Measurements from ENCODE around the gene BMP7. TPM values are rescaled to one million over a fixed set of nuclear protein-coding genes. Genes with fewer than 3 reads are reported as not detected.
"Not testable (repeated sequence)": the region's sequence is repeated elsewhere in the genome, so short reads cannot be mapped to it uniquely, and the experiment has no call there.

BMP7 gene
- total RNA-seq, 1 donor: not detected

GRCh38 chr20:57239324-57239723 is 27.1 kb downstream of the BMP7 start:
- not testable (repeated sequence) for H3K27me3 ChIP-seq (ENCODE audit: insufficient read depth, low read length); H3K4me1 ChIP-seq (ENCODE audit: insufficient read depth, low read length); H2AFZ ChIP-seq (ENCODE audit: low read length)

GRCh38 chr20:57238089-57238488 is 28.4 kb downstream of the BMP7 start:
- Histone ChIP-seq H3K4me2 (ENCODE audit: insufficient read depth, low read length) (no peak overlapping the region), H3K79me2 (ENCODE audit: insufficient read depth, low read length) (no peaks in the 10 kb centered on the region), H3K9me3 (ENCODE audit: low read depth, low read length) (no peaks in the 10 kb centered on the region), H3K4me1 (ENCODE audit: insufficient read depth, low read length) (no peaks in the 10 kb centered on the region), H4K20me1 (ENCODE audit: insufficient read depth, low read length) (no peaks in the 10 kb centered on the region), H3K27me3 (ENCODE audit: insufficient read depth, low read length) (no peaks in the 10 kb centered on the region), H3K36me3 (ENCODE audit: insufficient read depth, low read length) (no peaks in the 10 kb centered on the region), H3K27ac (ENCODE audit: low read depth, low read length) (no peak overlapping the region), H2AFZ (ENCODE audit: low read length) (no peak overlapping the region), H3K4me3 (ENCODE audit: insufficient read depth, low read length) (no peak overlapping the region)
- no peak for DNase-seq (ENCODE audit: insufficient read length, low spot score, missing footprints)
- no peak for TF ChIP-seq CTCF (IDR thresholded peaks at IDR 0.05; ENCODE audit: extremely low read depth, low read depth, low read length)

More at GRCh38 chr20:57239324-57239723, 27.1 kb downstream of the BMP7 start:
- H3K4me3 ChIP-seq (ENCODE audit: insufficient read depth, low read length); H3K79me2 ChIP-seq (ENCODE audit: insufficient read depth, low read length); H4K20me1 ChIP-seq (ENCODE audit: insufficient read depth, low read length); H3K36me3 ChIP-seq (ENCODE audit: insufficient read depth, low read length); H3K4me2 ChIP-seq (ENCODE audit: insufficient read depth, low read length); H3K27ac ChIP-seq (ENCODE audit: low read depth, low read length); DNase-seq (ENCODE audit: insufficient read length, low spot score, missing footprints); H3K9me3 ChIP-seq (ENCODE audit: low read depth, low read length): not testable (repeated sequence)

GRCh38 chr20:57237585-57237953 is 28.9 kb downstream of the BMP7 start:
- Histone ChIP-seq H3K27ac (ENCODE audit: low read depth, low read length) (no peak overlapping the region), H3K4me2 (ENCODE audit: insufficient read depth, low read length) (no peak overlapping the region), H3K79me2 (ENCODE audit: insufficient read depth, low read length) (no peaks in the 10 kb centered on the region), H4K20me1 (ENCODE audit: insufficient read depth, low read length) (no peaks in the 10 kb centered on the region), H2AFZ (ENCODE audit: low read length) (no peak overlapping the region), H3K4me3 (ENCODE audit: insufficient read depth, low read length) (no peak overlapping the region), H3K4me1 (ENCODE audit: insufficient read depth, low read length) (no peaks in the 10 kb centered on the region), H3K9me3 (ENCODE audit: low read depth, low read length) (no peaks in the 10 kb centered on the region), H3K36me3 (ENCODE audit: insufficient read depth, low read length) (no peaks in the 10 kb centered on the region), H3K27me3 (ENCODE audit: insufficient read depth, low read length) (no peaks in the 10 kb centered on the region)
- no peak for TF ChIP-seq CTCF (IDR thresholded peaks at IDR 0.05; ENCODE audit: extremely low read depth, low read depth, low read length)
- DNase-seq (ENCODE audit: insufficient read length, low spot score, missing footprints): no peak

DNA sequence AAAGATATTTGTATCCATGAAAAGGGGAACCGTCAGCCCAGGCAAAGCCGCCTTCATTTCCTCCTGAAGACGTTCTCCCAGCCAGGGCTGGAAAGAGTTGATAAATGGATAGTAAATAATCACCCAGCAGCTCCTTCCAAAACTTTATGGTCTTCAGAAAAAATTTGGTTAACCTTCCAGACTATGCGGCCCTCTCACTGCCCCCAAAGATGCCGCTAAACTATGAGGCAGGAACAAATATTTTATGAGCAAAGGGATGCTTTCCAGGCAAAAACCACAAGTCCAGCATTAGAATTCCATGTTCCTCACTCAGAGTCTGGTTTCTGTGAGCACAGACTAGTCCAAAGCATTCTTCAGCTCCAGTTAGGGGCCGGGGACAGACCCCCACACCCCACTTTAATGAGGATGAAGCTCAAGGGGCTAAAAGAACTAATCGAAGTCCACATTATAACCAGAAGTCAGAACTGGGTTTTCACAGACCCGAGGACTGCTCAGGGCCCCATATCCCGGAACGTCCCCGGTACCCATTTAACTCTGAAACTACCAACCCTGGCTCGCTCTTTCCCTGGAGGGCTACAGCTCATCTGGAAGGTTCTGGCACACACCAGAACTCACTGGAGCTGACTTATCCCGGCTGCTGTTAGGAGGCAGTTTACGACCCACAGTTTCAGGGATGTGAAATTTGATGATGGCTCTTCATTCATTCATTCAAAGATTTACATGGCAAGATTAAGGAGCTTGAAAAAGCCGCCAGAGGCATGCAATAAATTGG is 29.4 kb downstream of the BMP7 start:
- H3K36me3 ChIP-seq (ENCODE audit: insufficient read depth, low read length): no peaks in the 10 kb centered on the region
- no peaks in the 10 kb centered on the region for H3K79me2 ChIP-seq (ENCODE audit: insufficient read depth, low read length)
- no peaks in the 10 kb centered on the region for H3K27me3 ChIP-seq (ENCODE audit: insufficient read depth, low read length)
- no peak for DNase-seq (ENCODE audit: insufficient read length, low spot score, missing footprints)
- no peak overlapping the region for H3K4me2 ChIP-seq (ENCODE audit: insufficient read depth, low read length)
- no peak overlapping the region for H2AFZ ChIP-seq (ENCODE audit: low read length)
- H3K4me1 ChIP-seq (ENCODE audit: insufficient read depth, low read length): no peaks in the 10 kb centered on the region
- no peaks in the 10 kb centered on the region for H4K20me1 ChIP-seq (ENCODE audit: insufficient read depth, low read length)
- H3K27ac ChIP-seq (ENCODE audit: low read depth, low read length): no peak overlapping the region
- H3K4me3 ChIP-seq (ENCODE audit: insufficient read depth, low read length): no peak overlapping the region
- TF ChIP-seq CTCF (IDR thresholded peaks at IDR 0.05; ENCODE audit: extremely low read depth, low read depth, low read length): no peak
- H3K9me3 ChIP-seq (ENCODE audit: low read depth, low read length): no peaks in the 10 kb centered on the region

Data from osteoblast (primary cell).